Activated T-cell treated with anti-CD3 and anti-CD28 coated beads, Interleukin-2, amount 50 U/mL, for 72 hours (primary cell): ENCODE data around the gene GABARAP. TPM values are rescaled to one million over a fixed set of nuclear protein-coding genes. Genes with fewer than 3 reads are reported as not detected.

ENCODE experiments used
- ATAC-seq, 2 donors: fragments of 150-1000 bp; cut with Tn5 transposase; replicated peaks in 1 of 2; 2 replicates each; pipeline ENCODE4 v1.10.0; 2021; ENCODE audit warnings: moderate library complexity in 2 of 2, mild to moderate bottlenecking in 1 of 2
- DNase-seq, 2 donors: peaks; one replicate each; pipeline ENCODE4 v3.0.0; 2021 to 2022; ENCODE audit warnings: mixed read lengths in 1 of 2
- H3K27ac Mint-ChIP-seq: one replicate; pipeline ENCODE4 v1.8.0; 2022; ENCODE audit warnings: mild to moderate bottlenecking, moderate library complexity, mixed read lengths
- H3K27me3 Mint-ChIP-seq: one replicate; pipeline ENCODE4 v1.8.0; 2022; ENCODE audit warnings: low read depth, mixed read lengths
- H3K36me3 Mint-ChIP-seq, 2 donors: one replicate each; pipeline ENCODE4 v1.8.0; 2022; ENCODE audit warnings: mixed read lengths in 2 of 2, mild to moderate bottlenecking in 1 of 2; ENCODE audit not compliant: insufficient read depth in 2 of 2
- H3K4me1 Mint-ChIP-seq: one replicate; pipeline ENCODE4 v1.8.0; 2022; ENCODE audit warnings: low read depth, mixed read lengths
- H3K4me3 Mint-ChIP-seq, 2 donors: one replicate each; pipeline ENCODE4 v1.8.0; 2022; ENCODE audit warnings: mild to moderate bottlenecking in 2 of 2, mixed read lengths in 2 of 2, moderate library complexity in 2 of 2
- H3K9me3 Mint-ChIP-seq, 2 donors: one replicate each; pipeline ENCODE4 v1.8.0; 2022; ENCODE audit warnings: mixed read lengths in 2 of 2
- total RNA-seq, 2 donors: library from RNA; stranded (reverse); gene quantifications; one replicate each; pipeline ENCODE4 v1.2.3, GENCODE V29; 2022

GABARAP gene
- total RNA-seq, 2 donors from 2014 or later = 244 to 246 TPM

DNA sequence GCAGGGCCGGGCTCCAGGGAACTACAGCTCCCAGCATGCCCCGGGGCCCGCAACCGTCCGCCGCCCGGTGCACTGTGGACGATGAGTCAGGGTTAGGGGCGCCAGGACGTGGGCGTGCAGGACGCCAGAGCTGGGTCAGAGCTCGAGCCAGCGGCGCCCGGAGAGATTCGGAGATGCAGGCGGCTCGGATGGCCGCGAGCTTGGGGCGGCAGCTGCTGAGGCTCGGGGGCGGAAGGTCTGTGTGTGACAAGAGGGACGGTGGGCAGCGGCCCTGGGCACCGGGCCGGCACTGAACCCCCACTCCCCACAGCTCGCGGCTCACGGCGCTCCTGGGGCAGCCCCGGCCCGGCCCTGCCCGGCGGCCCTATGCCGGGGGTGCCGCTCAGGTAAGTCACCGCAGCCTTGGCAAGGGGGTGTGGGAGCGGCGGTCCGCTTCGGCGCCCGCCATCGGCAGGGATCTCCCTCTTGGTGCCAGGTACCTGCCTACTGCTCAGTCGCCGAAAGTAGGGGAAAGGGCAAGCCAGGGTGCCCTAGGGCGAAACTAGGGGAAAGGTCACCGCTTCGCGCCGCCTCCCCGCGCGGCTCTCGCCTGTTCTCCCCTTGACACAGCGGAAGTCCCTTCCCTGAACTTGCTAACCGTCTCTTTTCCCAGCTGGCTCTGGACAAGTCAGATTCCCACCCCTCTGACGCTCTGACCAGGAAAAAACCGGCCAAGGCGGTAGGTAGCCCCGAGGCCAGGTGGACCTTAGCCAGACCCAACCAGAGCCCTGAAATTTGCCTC is 22.2 kb downstream of the GABARAP start, which contains the start of the genes ACADVL and DLG4:
ACADVL (plus strand) TSS at position 127 of the 781 bp plus-strand sequence; CDS start at position 174, 47 bp downstream.
DLG4 (minus strand) TSS at position 25 of the 781 bp plus-strand sequence.
- DNase-seq (peak; percentile 90 to 91), ATAC-seq (peak; percentile 83 to 86)
- Mint-ChIP-seq H3K4me3 (peak within 1 kb of the TSS; percentile 89 to 95), H3K36me3 (peaks cover 0 to 2% of the 10 kb centered on the region in 2 donors), H3K27ac (peak within 1 kb of the TSS; percentile 87), H3K9me3 (no peaks in the 10 kb centered on the region), H3K4me1 (peaks cover 65% of the 10 kb centered on the region), H3K27me3 (no peaks in the 10 kb centered on the region)

DNA sequence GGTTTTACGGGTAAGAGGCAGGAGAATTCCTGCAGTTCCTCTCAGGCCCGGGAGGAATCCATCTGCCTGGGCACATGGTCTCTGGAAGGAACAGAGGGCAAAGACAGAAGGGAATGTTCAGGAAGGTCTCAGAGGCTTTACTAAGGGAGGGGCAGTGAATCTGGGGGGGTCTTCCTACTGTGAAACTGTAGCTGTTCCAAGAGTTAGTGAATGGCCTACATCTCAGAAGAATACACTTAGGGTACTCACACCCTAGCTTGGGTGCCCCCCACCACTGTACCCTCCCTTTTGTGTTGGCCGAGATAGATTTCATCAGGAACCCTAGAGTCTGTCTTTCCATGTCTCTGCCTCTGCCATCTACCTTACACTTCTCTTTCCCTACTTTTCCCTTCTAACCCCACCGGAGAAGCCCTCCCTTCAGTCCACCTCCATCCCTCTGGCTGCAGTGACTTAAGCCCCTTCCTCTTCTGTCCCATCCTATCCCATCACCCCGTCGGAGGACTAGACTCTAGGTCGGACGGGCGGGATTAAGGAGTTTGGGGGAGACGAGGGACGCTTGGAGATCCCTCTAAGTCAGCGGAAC is 22.9 kb downstream of the GABARAP start:
- Mint-ChIP-seq H3K9me3 (no peaks in the 10 kb centered on the region), H3K4me1 (peaks cover 72% of the 10 kb centered on the region), H3K36me3 (peaks cover 0 to 2% of the 10 kb centered on the region in 2 donors), H3K4me3 (peak overlapping the region; percentile 89 to 95), H3K27ac (peak overlapping the region; percentile 84), H3K27me3 (no peaks in the 10 kb centered on the region)
- no peak for DNase-seq
- ATAC-seq = no peak

DNA sequence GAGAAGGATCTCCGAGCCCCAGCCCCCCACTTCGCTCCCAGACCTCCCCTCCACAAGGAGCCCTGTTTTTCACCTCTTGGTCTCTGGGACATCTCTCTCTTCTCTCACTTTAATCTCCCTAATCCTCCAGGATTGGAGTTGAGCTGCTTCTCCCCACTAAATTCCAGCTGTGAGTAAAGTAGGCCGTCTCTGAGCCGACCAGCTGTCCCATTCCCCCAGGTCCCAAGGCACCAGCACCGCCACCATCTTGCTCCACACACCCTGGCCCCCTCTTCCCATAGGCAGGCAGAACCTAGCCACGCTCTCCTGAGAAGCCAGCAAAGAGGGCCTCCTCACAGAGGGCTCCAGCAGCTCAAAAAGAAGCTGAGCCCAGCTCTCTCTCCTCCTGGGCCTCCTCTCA is 23.5 kb downstream of the GABARAP start:
- H3K36me3 Mint-ChIP-seq = peaks cover 0 to 2% of the 10 kb centered on the region in 2 donors
- no peak overlapping the region for H3K27ac Mint-ChIP-seq
- H3K27me3 Mint-ChIP-seq = no peaks in the 10 kb centered on the region
- no peaks in the 10 kb centered on the region for H3K9me3 Mint-ChIP-seq
- ATAC-seq (no peak), DNase-seq (no peak)
- peak overlapping the region; percentile 4 to 95 for H3K4me3 Mint-ChIP-seq
- peaks cover 78% of the 10 kb centered on the region for H3K4me1 Mint-ChIP-seq

DNA sequence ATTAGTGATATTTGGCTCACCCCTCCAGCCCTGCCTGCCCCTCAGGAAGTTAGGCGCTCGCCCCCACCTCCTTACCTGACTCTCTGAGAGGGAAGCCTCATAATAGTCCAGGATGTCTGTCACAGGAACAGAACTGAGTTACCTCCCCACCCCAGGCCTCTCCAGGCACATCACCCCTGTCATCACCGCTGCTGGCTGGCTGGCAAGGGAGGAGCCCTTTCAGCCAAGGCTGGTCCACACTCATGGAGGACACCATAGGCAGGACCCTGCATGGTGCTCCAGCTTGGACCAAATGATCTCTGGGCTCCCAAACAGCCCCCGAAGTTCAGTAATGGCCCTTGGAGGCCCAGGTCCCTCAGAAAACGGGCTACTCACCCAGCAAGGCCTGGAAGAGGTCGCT is 24.1 kb downstream of the GABARAP start:
- no peaks in the 10 kb centered on the region for H3K27me3 Mint-ChIP-seq
- ATAC-seq = no peak
- peaks cover 0 to 2% of the 10 kb centered on the region in 2 donors for H3K36me3 Mint-ChIP-seq
- no peaks in the 10 kb centered on the region for H3K9me3 Mint-ChIP-seq
- H3K4me1 Mint-ChIP-seq = peaks cover 84% of the 10 kb centered on the region
- H3K27ac Mint-ChIP-seq = peak overlapping the region; percentile 15
- H3K4me3 Mint-ChIP-seq = peak overlapping the region; percentile 71 to 77
- no peak for DNase-seq

DNA sequence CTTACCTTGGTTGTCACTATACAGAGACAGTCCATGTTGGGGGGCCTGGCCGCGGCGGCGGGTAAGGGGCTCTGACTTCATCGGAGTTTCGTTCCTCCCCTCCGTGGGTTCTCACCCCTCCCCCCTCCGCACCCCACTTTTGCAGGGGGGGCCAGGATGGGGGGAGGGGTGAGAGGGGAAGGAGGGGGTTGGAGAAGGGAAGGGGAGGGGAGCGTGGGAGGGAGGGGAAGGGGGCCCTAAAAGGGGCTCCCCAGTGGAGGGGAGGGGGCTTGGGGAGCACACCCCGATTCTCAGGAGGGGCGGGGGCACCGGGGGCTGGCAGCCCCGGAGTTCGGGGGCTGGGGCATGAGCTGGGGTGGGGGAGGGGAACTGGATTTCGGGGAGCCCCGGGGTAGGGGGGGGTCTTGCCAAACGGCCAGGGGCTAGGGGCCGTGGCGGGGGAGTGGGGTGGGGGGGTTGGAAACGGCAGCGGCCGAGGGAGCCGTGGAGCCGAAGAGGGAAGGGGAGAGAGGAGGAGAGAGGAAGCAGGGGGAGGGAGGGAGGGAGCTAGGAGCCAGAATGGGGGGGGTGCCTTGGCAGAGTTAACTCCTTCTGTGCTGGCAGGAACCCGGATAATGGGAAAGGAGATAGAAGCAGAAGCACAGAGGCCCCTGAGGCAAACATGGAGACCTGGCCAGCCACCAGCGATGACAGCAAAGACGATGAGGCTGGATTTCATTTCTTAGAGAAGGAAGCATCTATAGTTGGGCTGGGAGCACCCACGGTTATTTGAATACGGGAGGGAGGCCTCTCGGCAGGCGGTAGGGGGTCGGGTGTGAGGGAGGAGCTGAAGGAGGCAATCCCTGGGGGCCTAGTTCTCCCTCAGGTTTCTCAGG is 24.9 kb downstream of the GABARAP start:
- Mint-ChIP-seq H3K9me3 (no peaks in the 10 kb centered on the region), H3K4me1 (peaks cover 84% of the 10 kb centered on the region), H3K27ac (peak overlapping the region; percentile 75), H3K27me3 (no peaks in the 10 kb centered on the region), H3K4me3 (peak overlapping the region; percentile 71 to 92), H3K36me3 (peaks cover 0 to 2% of the 10 kb centered on the region in 2 donors)
- no peak for ATAC-seq
- DNase-seq = peak in 1 of 2 donors; percentile 34

DNA sequence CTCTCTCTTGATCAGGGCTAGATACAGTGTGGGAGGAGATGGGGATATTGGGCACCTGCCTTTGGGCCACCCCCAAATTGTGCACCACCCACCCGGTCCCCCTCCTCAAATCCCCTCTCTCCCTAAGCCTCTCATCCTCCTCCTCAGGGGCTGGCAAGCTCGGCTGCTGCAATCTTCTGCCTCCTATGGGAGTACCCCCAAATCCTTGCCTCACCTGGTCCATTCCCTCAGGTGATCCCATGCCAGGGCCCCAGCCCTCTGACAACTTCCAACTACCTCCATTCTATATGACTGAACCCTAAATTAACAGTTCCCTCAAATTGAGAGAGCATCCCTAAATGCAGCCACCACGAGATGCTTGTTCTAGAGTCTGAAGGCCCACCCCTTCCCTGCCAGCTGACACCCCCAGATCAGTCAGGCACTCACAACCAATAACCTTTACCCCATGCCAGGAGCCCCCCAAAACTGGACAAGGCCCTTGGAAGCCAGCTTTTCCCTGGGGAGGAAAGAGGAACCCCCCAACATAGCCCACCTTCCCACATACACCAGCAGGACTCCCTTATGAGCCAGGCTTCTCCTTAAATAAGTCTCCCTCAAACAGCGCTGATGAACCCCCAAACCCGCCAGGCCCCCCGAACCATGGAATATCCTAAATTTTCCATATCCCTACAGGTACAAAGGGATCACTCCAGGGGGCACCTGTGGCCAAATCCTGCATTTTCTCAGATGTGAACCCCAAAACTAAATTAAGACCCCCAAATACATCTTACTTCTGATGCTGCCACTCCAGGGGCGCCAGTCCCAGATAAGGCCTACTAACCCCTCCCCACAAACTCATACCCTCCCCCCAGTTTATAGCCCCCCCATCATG is 25.8 kb downstream of the GABARAP start:
- Mint-ChIP-seq H3K36me3 (peaks cover 0 to 2% of the 10 kb centered on the region in 2 donors), H3K27ac (peak overlapping the region; percentile 3), H3K9me3 (no peaks in the 10 kb centered on the region), H3K4me1 (peaks cover 81% of the 10 kb centered on the region), H3K27me3 (no peaks in the 10 kb centered on the region), H3K4me3 (peak overlapping the region; percentile 44 to 92)
- no peak for DNase-seq
- no peak for ATAC-seq

DNA sequence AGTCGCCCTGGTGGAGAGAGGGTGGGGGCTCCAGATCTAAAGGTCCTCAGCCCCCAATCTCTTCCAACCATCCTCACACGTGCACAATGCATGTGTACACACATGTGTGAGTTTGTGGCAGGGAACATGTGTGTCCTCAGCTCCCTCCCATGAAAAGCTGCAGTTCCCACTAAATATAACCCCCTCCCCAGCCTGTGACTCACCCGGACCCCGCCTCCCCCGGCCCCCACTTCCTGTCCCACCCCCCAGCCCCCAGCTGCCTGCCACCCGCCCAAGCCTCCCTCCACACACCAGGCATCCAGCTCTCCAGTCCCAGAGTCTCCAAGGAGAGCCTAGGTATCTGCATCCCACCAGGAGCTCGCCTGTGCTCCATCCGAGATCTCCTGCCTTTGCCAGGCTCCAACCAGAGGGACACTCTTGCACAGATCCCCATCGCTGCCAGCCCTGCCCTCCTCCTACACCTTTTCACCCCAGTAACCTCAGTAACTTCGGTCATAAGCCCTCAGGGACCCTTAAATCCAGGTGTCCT is 26.5 kb downstream of the GABARAP start:
- ATAC-seq (no peak), DNase-seq (no peak)
- no peak overlapping the region for H3K27ac Mint-ChIP-seq
- H3K4me1 Mint-ChIP-seq = peaks cover 73% of the 10 kb centered on the region
- no peaks in the 10 kb centered on the region for H3K27me3 Mint-ChIP-seq
- peak overlapping the region; percentile 88 to 92 for H3K4me3 Mint-ChIP-seq
- H3K36me3 Mint-ChIP-seq = peaks cover 0 to under 1% of the 10 kb centered on the region in 2 donors
- no peaks in the 10 kb centered on the region for H3K9me3 Mint-ChIP-seq

DNA sequence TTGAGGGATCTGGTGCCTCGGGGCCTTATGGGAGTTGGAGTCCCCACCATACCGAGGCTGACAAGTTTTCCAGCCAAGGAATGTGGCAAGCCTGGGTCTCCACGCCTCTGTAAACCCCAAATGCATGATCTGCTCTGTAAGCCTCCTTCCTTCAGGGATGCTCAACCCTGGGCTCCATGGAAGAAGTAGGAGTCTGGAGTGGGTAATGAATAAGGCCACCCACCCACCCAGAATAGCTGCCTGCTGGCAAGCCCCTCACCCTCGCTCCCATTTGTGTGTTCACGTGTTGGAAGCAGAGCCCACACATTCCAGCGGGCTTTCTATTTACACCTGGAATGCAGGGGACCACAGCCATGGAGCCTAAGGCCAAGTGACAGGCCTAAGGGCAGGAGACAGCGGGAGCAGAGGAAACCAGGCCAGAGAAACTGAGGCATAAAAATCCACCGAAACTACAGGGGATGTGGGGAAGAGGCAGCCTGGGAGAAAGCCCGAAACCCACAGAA is 27.1 kb downstream of the GABARAP start:
- Mint-ChIP-seq H3K27ac (no peak overlapping the region), H3K36me3 (no peaks in the 10 kb centered on the region), H3K9me3 (no peaks in the 10 kb centered on the region), H3K27me3 (no peaks in the 10 kb centered on the region), H3K4me1 (peaks cover 68% of the 10 kb centered on the region), H3K4me3 (peak overlapping the region; percentile 88 to 92)
- ATAC-seq (no peak), DNase-seq (no peak)

DNA sequence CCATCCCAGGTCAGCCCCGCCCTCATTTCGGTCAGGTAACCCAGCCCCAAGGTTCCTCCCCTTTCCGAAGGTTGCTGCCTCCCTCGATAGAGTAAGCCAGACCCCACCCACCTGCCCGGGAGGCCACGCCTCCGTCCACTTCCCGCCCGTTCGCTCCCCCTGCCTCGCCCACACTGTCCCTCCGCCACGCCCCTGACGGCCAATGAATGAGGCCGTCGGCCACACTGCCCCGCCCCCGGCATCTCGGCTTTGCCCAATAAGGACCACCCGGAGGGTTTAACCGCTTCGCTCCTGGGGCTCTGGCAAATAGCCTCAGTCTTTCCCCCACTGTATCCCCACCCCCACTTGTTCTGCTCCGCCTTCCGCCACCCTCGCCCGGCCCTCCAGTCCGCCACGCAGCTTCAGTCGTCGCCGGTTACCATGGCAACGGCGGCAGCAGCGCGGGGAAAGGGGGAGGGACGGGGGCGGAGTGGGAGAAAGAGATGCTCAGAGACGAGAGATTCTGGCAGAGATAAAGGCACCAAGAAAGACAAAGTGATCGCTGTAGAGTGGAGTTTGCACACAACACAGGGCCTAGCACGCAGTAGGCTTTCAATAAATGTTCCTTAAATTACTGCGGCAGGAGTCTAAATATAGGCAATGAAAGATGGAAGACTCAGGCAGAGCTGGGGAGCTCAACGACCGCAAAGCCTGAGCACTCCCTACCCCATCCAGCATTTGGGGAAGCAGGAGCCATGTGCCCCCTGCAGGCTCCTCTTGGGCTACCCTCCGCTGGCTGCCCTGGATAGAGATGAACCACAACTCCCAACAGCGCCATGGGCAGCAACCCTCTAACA is 27.7 kb downstream of the GABARAP start:
- peaks cover 65% of the 10 kb centered on the region for H3K4me1 Mint-ChIP-seq
- H3K36me3 Mint-ChIP-seq = no peaks in the 10 kb centered on the region
- peak; percentile 88 for ATAC-seq
- H3K27ac Mint-ChIP-seq = peak overlapping the region; percentile 68
- peak overlapping the region; percentile 88 to 92 for H3K4me3 Mint-ChIP-seq
- DNase-seq = peak; percentile 100
- H3K9me3 Mint-ChIP-seq = no peaks in the 10 kb centered on the region
- no peaks in the 10 kb centered on the region for H3K27me3 Mint-ChIP-seq

DNA sequence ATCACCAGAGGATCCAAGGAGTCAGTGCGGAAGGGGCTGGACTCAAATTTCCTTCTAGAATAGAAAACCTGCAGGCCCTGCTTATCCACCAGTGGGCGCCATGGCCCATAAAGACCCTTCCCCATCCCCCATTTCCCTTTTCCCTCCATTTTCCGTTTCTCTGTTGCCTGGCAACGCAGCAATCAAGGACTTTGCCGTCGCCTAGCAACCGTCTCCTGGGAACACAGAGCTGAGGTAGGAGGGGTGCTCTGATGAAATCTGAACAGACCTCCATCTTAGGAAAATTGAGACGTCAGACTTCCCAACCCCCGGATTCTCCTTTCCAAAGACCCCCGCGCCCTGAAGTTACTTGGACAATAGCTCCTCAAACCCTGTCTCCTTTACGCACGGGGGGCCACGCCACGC is 28.4 kb downstream of the GABARAP start:
- Mint-ChIP-seq H3K4me3 (peak overlapping the region; percentile 88 to 92), H3K27ac (peak overlapping the region; percentile 68), H3K4me1 (peaks cover 59% of the 10 kb centered on the region), H3K36me3 (no peaks in the 10 kb centered on the region), H3K27me3 (no peaks in the 10 kb centered on the region), H3K9me3 (no peaks in the 10 kb centered on the region)
- ATAC-seq (peak; percentile 0), DNase-seq (peak in 1 of 2 donors; percentile 66)
